ENCODE data around the gene C2orf49.

- TF ChIP-seq ZNF274 (IDR thresholded peaks at IDR 0.05; ENCODE audit: low read depth, low read length) (no peak), SUZ12 (IDR thresholded peaks at IDR 0.05; ENCODE audit: extremely low read depth, insufficient read depth, insufficient read length) (no peak)
These were observed 24.0 kb downstream of the C2orf49 start for GRCh38 chr2:105361102-105361889.

Data from NT2/D1 (cell line).